Hematopoietic multipotent progenitor cell (in vitro differentiated cells): ENCODE data around the gene EN2. TPM values are rescaled to one million over a fixed set of nuclear protein-coding genes. Genes with fewer than 3 reads are reported as not detected.

Experiments used
- DNase-seq, 3 donors: peaks; one replicate each; pipeline ENCODE4 v3.0.0-alpha.2; 2011 to 2015; ENCODE audit warnings: low read depth in 2 of 3, low spot score in 2 of 3
- total RNA-seq: library from RNA; depleted of rRNA; stranded (reverse); fragments of >200 nt; gene quantifications from one replicate; pipeline ENCODE4 v1.2.3, GENCODE V29; 2012

EN2 gene
- total RNA-seq, 1 donor, result not detected

GRCh38 chr7:155483245-155483644 is 25.3 kb downstream of the EN2 start:
- DNase-seq, result no peak

GRCh38 chr7:155483868-155484325 is 26.0 kb downstream of the EN2 start:
- no peak for DNase-seq

- DNase-seq, result no peak
Observed at GRCh38 chr7:155484483-155485399, 26.8 kb downstream of the EN2 start.

- DNase-seq, result no peak
Observed at GRCh38 chr7:155486783-155487508, 29.0 kb downstream of the EN2 start.

- DNase-seq, result no peak
Observed at GRCh38 chr7:155487509-155488482, 29.9 kb downstream of the EN2 start.

- DNase-seq, result no peak
Observed at GRCh38 chr7:155488483-155489127, 30.7 kb downstream of the EN2 start.

GRCh38 chr7:155489158-155489840 is 31.4 kb downstream of the EN2 start:
- no peak for DNase-seq

- no peak for DNase-seq
Observed at GRCh38 chr7:155489862-155490696, 32.1 kb downstream of the EN2 start.

GRCh38 chr7:155490697-155491628 is 33.0 kb downstream of the EN2 start:
- DNase-seq, result no peak

- DNase-seq, result no peak
Observed at GRCh38 chr7:155491812-155492211, 33.9 kb downstream of the EN2 start.

- no peak for DNase-seq
Observed at GRCh38 chr7:155493744-155494538, 36.0 kb downstream of the EN2 start.

- no peak for DNase-seq
Observed at GRCh38 chr7:155494551-155494950, 36.6 kb downstream of the EN2 start.

- no peak for DNase-seq
Observed at GRCh38 chr7:155495440-155496248, 37.7 kb downstream of the EN2 start.

GRCh38 chr7:155496267-155497005 is 38.5 kb downstream of the EN2 start:
- no peak for DNase-seq
